Nucleus accumbens (tissue), 56 donors: ENCODE data around the gene RYR1.
A peak's percentile ranks its signal among the peaks of the same experiment; 100 is the strongest.
"Not testable (repeated sequence)": the region's sequence is repeated elsewhere in the genome, so short reads cannot be mapped to it uniquely, and the experiment has no call there.

Experiments used
- DNase-seq, 56 donors: peaks; one replicate each; lab custom pipeline; 2025; lab: John Stamatoyannopoulos, UW

Gene RYR1

GRCh38 chr19:38399081-38399480 is 34.4 kb upstream of the RYR1 start:
- no peak for DNase-seq

- no peak for DNase-seq
Measured at GRCh38 chr19:38399537-38399936, 34.0 kb upstream of the RYR1 start.

- no peak for DNase-seq
Measured at GRCh38 chr19:38400361-38400760, 33.1 kb upstream of the RYR1 start.

- no peak for DNase-seq
Measured at GRCh38 chr19:38401148-38401547, 32.3 kb upstream of the RYR1 start.

GRCh38 chr19:38402623-38402966 is 30.9 kb upstream of the RYR1 start:
- no peak for DNase-seq

GRCh38 chr19:38402967-38403674 is 30.4 kb upstream of the RYR1 start, which contains the start of gene FAM98C:
Gene FAM98C (plus strand): TSS chr19:38403093. CDS start chr19:38403154, 61 bp downstream.
- peak; percentile 60 to 99 (median 95) for DNase-seq

GRCh38 chr19:38404858-38405257 is 28.6 kb upstream of the RYR1 start:
- no peak for DNase-seq

GRCh38 chr19:38405276-38405675 is 28.2 kb upstream of the RYR1 start:
- no peak for DNase-seq

GRCh38 chr19:38409631-38410133 is 23.8 kb upstream of the RYR1 start:
- DNase-seq: no peak

GRCh38 chr19:38410407-38410806 is 23.1 kb upstream of the RYR1 start:
- not testable (repeated sequence) for DNase-seq

GRCh38 chr19:38411041-38411712 is 22.3 kb upstream of the RYR1 start:
- DNase-seq: no peak

GRCh38 chr19:38411898-38412297 is 21.6 kb upstream of the RYR1 start:
- DNase-seq: not testable (repeated sequence)

GRCh38 chr19:38412491-38412890 is 21.0 kb upstream of the RYR1 start:
- DNase-seq: no peak

- DNase-seq: no peak
Measured at GRCh38 chr19:38412961-38413360, 20.5 kb upstream of the RYR1 start.

- no peak for DNase-seq
Measured at GRCh38 chr19:38413416-38413815, 20.1 kb upstream of the RYR1 start.

GRCh38 chr19:38417146-38417543 is 16.3 kb upstream of the RYR1 start:
- DNase-seq: no peak

- peak in 5 of 56 donors; percentile 4 to 73 (median 15) for DNase-seq
Measured at GRCh38 chr19:38417544-38418506, 15.7 kb upstream of the RYR1 start.

- DNase-seq: no peak
Measured at GRCh38 chr19:38420935-38421334, 12.6 kb upstream of the RYR1 start.

GRCh38 chr19:38421856-38422255 is 11.6 kb upstream of the RYR1 start:
- no peak for DNase-seq

GRCh38 chr19:38422438-38422837 is 11.1 kb upstream of the RYR1 start:
- DNase-seq: no peak

GRCh38 chr19:38424272-38424671 is 9.2 kb upstream of the RYR1 start:
- DNase-seq: no peak
